ENCODE measurements around the gene GPT2.

GPT2 gene

DNA sequence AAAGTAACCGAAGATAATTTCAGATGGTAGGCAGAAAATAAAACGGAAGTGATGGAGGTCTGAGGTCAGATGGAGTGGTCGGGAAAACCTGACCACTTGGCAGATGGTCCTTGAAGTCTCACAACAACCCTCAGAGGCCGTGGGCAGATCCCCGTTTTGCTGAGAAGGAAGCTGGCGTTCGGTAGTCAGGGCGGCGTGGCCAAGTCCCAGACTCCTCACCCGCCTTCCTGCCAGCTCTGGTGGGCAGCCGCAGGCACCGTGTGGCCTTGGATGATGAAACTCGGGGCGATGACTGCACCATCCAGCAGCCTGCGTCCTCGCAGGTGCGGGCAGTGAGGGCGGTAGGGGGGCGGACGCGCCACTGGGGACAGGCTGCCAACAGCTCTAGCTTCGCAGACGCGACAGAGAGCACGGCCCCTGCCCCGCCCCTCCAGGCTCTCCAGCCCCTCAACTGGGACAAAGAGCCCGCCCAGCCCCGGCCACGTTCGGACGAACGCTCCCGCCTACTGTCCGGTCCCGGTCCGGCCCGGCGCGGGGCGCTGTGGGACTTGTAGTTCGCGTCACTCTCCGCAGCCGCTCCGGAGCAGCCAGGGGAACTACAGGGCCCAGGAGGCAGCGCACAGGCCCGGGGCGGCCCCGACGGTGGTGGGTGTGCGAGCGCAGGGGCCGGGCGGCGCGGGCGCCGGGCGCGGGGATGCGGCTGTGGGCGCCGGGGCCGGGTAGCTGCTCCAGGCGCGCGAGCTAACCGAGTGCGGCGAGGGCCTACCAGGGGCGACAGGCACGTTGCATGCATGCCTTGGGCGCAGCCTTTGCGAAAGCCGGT, at the start of gene GPT2:
Gene GPT2 (plus strand): TSS at position 673 of the 823 bp plus-strand sequence. CDS start 354 bp downstream, outside the sequence.
- DNase-seq, result peak; percentile 91 to 98 (median 96)

DNA sequence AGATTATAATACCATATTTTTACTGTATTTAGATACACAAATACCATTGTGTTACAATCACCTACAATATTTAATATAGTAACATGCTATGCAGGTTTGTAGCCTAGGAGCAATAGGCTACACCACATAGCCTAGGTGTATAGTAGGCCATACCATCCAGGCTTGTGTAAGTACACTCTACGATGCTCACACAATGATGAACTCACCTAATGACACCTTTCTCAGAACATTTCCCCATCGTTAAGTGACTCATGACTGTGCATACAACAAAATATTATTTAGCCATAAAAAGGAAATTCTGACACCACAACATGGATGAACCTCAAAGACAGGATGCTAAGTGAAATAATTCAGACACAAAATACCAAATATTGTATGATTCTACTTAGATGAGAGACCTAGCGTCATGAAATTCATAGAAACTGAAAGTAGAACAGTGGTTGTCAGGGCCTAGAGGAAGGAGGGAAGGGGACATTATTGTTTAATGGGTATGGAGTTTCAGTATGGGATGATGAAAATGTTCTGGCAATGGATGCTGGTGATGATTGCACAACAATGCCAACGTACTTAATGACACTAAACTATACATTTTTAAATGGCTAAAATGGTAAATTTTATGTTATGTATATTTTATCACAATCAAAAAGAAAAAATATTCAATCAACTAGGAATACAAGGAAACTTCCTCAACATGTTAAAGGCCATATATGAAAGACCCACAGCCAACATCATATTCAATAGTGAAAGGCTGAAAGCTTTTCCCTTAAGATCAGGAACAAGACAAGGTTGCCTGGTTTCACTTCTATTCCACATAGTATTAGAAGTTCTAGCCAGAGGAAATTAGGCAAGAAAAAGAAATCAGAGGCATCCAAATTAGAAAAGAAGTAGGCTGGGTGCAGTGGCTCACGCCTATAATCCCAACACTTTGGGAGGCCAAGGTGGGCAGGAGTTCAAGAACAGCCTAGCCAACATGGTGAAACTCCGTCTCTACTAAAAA, 47.3 kb upstream of the GPT2 start:
- peak in 1 of 3 experiments; percentile 35 for DNase-seq

DNA sequence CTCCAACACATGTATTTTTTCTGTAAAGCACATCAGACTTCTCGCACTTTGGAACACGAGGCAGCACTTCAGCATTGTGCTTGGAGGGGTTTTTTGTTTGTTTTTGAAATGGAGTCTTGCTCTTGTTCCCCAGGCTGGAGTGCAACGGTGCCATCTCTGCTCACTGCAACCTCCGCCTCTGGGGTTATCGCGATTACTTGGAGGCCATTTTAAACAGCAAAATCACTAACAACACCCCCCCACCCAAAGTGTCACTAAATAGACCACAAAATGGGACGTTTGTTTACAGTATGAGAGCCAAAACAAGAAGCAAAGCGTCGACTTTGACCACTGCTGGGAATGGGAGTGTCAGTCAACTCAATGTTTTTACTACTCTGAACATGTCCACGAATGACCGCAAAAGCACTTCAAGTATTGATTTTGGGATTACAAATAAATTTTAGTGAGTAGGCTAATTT, 44.1 kb upstream of the GPT2 start:
- DNase-seq, result peak in 2 of 3 experiments; percentile 9 to 46

- no peak for DNase-seq
Measured at GRCh38 chr16:46842192-46842895, 41.8 kb upstream of the GPT2 start.

DNA sequence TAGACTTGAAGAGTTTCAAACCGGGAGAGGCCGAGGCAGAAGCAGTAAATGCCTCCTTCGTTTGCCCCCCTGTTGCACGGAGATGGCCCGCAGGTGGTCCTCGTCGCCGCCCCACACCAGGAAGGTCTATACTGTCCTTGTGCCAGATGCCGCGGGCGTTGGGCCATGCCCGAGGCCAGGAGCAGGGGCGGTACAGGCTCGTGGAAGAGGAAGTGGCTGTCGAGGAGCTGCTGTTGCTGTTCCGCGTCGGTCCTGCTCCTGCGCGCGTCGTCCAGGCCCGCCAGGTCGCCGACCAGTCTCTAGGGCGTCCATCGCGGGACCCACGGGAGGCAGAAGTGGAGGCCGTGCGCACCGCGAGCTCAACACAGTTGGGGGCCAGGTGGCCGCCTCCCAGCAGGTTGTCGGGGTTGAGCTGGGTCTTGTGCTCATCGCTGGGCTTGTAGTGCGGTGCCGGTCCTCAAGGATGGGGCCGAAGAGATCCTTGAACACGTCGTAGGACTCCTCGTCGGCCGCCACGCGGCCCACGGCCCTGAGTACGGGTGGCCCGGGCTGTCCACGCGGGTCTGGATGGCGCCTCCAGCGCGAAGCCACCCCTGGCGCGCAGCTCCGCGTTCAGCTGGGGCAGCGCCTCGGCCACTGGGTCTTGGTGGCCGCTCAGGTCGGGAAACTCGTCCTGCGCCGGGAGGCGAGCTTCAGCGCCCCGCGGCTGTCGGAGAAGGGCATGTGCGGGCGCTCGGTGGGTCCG, 40.1 kb upstream of the GPT2 start:
- DNase-seq, result no peak

DNA sequence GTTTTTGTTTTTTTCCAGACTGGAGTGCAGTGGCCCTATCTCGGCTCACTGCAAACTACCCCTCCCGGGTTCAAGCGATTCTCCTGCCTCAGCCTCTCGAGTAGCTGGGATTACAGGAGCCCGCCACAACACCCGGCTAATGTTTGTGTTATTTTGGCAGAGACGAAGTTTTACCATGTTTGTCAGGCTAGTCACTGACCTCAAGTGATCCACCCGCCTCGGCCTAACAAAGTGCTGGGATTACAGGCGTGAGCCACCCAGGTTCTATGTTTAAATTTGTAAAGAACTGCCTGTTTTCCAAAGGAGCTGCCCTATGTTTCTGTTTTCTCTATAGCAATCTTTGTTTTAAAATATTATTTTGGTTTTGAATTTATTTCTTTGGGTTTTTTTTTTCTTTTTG, 39.4 kb upstream of the GPT2 start:
- DNase-seq, result no peak

DNA sequence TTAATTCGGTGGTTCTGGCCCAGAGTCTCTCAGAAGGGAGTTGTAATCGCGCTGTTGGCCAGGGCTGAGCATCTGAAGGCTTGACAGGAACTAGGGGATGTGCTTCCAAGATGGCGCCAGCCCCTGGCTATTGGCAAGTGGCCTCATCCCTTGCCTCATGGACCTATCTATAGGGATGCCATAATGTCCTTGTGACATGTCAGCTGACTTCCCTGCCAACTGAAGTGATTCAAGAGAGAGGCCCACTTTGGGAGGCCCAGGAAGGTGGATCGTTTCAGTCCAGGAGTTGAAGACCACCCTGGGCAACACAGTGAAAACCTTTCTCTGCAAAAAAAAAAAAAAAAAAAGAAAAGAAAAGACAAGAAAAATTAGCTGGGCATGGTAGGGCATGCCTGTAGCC, 38.2 kb upstream of the GPT2 start:
- DNase-seq, result no peak

DNA sequence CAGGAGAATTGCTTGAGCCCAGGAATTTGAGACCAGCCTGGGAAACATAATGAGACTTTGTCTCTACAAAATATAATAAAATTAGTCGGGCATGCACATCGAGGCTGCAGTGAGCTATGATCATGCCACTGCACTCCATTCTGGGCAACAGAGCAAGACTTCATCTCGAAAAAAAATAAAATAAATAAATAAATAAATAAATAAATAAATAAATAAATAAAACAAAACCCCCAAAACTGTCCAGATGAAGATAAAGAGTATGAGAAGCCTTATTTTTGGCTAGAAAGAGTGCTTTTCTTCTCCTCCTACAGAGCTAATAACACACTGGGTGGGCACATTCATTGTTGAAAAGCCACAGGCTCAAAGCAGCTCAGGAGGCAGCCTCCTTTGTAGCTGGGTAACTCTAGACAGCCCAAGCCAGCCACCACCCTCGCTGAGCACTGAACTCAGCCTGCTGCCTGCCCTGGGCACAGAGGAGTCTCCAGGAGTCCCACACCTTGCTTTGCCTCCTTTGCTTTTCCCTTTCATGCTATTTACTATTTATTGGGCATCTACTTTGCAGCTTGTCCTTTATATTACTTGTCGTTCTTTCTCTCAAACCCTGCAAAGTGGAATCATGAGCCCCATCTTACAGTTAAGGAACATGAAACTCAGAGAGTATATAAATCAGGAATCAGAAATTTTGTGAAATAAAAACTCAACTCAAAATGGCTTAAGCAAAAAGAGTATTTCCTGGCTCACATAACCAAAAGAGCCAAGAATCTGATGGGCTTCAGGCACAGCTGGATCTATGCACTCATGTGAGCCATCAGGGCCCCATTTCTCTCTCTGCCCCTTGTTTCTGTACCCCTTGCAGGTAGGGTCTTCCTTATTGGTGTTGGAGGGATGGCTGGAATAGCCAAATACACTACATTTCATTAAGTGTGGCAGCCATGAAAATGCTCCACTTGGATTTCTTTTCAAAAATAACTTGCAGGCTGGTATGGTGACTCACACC, 35.1 kb upstream of the GPT2 start:
- no peak for DNase-seq

GRCh38 chr16:46850619-46851555, 33.3 kb upstream of the GPT2 start:
- DNase-seq, result no peak

DNA sequence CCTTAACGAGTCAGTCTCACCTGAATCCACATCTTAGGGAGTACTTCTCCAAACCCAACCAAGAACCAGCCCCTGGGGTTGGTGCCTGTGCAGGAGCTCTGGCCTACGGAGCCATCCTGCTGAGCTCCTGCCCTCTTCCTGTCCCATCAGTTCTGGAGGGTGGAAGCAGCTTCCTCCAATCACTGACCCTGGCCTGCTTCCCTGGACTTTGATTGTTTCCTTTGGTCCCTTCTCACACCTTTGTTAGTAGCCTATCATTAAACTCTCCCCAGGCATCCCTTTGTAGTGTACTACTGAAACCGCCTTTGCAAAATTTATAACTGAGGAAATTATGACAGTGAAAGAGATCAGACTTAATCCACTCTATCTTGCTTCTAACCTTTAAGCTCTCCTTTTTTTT, 32.0 kb upstream of the GPT2 start:
- DNase-seq, result peak in 1 of 3 experiments; percentile 47

DNA sequence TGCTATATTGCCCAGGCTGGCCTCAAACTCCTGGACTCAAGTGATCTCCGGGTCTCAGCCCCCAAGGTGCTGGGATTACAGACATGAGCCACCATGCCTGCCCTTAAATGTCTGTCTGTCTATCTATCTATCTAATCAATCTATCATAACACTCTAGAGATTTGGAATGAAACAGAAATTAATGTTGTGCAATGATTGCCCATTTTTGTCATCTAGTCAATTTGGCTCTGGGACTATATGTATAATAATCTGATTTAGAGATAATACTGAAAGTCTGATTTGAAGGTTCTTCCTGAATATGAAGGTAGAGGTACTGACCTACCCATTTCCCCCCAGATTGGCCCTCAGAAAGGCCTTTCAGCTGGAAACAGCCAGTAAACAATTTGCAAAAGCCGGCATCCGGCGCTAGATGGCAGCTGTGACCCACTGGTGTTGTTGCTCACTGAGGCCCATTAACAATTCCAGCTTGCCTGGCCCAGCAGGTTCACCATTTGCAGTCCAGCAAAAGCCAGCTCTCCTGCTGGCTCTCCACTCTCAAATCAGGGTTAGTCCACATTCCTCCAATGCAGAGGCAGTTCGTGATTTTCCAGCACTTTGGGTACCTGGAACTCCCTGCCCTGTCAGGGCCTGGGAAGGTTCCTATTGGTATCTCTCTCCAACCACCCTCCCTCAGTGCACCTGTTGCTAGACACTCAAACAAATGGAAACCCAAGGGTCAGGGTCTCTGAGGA, 30.3 kb upstream of the GPT2 start:
- peak; percentile 39 to 86 (median 68) for DNase-seq

GRCh38 chr16:46854846-46855245, 29.3 kb upstream of the GPT2 start:
- DNase-seq, result no peak

GRCh38 chr16:46855389-46855788, 28.8 kb upstream of the GPT2 start:
- no peak for DNase-seq

- peak; percentile 41 to 78 (median 41) for DNase-seq
Measured at GRCh38 chr16:46857368-46857945, 26.7 kb upstream of the GPT2 start.

DNA sequence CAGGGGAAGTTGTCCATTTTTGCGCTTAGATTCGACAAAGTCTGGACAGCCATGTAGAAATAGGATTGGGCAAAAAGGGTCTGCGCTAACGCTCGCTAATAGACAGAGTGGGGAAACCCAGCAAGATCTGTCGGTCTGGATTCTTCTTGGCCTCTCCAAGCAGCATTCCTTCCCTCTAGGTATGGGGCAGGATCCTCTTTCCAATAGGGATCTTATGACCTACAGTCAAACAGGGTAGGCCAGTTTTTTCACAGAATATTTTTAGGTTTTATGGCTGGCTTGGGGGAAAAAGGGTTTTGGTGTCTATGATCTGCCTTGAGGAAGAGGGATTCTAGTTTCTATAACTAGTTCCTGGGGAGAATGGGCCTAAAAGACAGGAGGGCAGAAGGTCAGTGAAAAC, 26.0 kb upstream of the GPT2 start:
- DNase-seq, result no peak

DNA sequence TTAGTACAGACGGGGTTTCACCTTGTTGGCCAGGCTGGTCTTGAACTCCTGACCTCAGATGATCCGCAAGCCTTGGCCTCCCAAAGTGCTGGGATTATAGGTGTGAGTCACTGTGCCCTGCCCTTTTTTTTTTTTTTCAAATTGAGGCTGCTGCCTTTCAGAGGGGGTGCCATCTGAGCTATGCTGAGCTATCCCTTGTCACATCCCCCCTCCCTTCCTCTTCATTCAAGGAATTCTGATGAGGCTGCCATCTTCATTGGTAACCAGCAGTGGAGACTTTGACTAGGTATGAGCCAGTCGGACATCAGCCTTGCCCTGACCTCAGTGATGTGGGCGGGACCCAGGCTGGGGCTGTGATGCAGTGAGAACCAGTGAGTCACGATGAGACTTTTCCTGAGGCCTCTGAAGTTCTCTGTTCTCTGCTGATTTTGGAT, 24.4 kb upstream of the GPT2 start:
- DNase-seq, result no peak

- DNase-seq, result no peak
Measured at GRCh38 chr16:46862555-46863447, 21.4 kb upstream of the GPT2 start.
